Spleen (tissue), 11 donors: Measurements from ENCODE around the gene ADD2. TPM values are rescaled to one million over a fixed set of nuclear protein-coding genes. Genes with fewer than 3 reads are reported as not detected.

Source experiments
- DNase-seq: peaks from one replicate; pipeline ENCODE4 v3.0.0-alpha.2; 2020
- H3K27ac ChIP-seq, 8 donors: fragments of 200-600 bp; sonication (generic) in 7 of 8; 1 replicate in 4 of 8; 2 replicates in 4 of 8; pipeline versions ENCODE4 v1.5.0 to v1.8.0; 2016 to 2021; ENCODE audit warnings: inconsistent platforms in 4 of 8, mild to moderate bottlenecking in 4 of 8, moderate library complexity in 1 of 8
- H3K27me3 ChIP-seq, 7 donors: fragments of 200-600 bp; sonication (generic) in 6 of 7; replicated peaks in 1 of 7; 1 replicate in 4 of 7; 2 replicates in 3 of 7; pipeline versions ENCODE4 v1.5.0 to v1.8.0; 2016 to 2021; ENCODE audit warnings: inconsistent platforms in 3 of 7, mild to moderate bottlenecking in 1 of 7
- H3K36me3 ChIP-seq, 6 donors: fragments of 200-600 bp; sonication (generic) in 5 of 6; 1 replicate in 4 of 6; 2 replicates in 2 of 6; pipeline versions ENCODE4 v1.5.0 to v1.8.0; 2016 to 2021; ENCODE audit warnings: inconsistent platforms in 2 of 6
- H3K4me1 ChIP-seq, 6 donors: fragments of 200-600 bp; sonication (generic) in 5 of 6; 1 replicate in 3 of 6; 2 replicates in 3 of 6; pipeline versions ENCODE4 v1.5.0 to v1.8.0; 2016 to 2021; ENCODE audit warnings: inconsistent platforms in 3 of 6
- H3K4me3 ChIP-seq, 8 donors: fragments of 200-600 bp; sonication (generic) in 7 of 8; 1 replicate in 4 of 8; 2 replicates in 4 of 8; pipeline versions ENCODE4 v1.5.0 to v1.8.0; 2016 to 2021; ENCODE audit warnings: inconsistent platforms in 4 of 8, mild to moderate bottlenecking in 4 of 8, moderate library complexity in 2 of 8
- H3K9me3 ChIP-seq, 8 donors: fragments of 200-600 bp; sonication (generic) in 7 of 8; 1 replicate in 4 of 8; 2 replicates in 4 of 8; pipeline versions ENCODE4 v1.5.0 to v1.8.0; 2016 to 2021; ENCODE audit warnings: inconsistent platforms in 4 of 8
- CTCF ChIP-seq, 11 experiments: fragments of 200-600 bp in 7 of 11; fragments of 450-650 bp in 4 of 11; sonication (generic) in 4 of 11; IDR thresholded peaks in 8 of 11; conservative IDR thresholded peaks in 3 of 11; 1 replicate in 7 of 11; 2 replicates in 4 of 11; pipeline versions ENCODE4 v1.4.0 to v1.8.0; 2016 to 2021; ENCODE audit warnings: antibody characterized with exemption in 11 of 11, inconsistent platforms in 4 of 11, mild to moderate bottlenecking in 1 of 11
- POLR2A ChIP-seq, 3 donors: fragments of 450-650 bp; IDR thresholded peaks; one replicate each; pipeline ENCODE4 v1.5.1; 2017; ENCODE audit warnings: antibody characterized with exemption in 3 of 3, mild to moderate bottlenecking in 1 of 3
- POLR2AphosphoS5 ChIP-seq, 3 donors: sonication (generic); formaldehyde crosslinking; IDR thresholded peaks; one replicate each; pipeline ENCODE4 v1.5.1; 2017; ENCODE audit warnings: antibody characterized with exemption in 3 of 3
- WGBS, 5 donors: extraction: QIAGEN DNeasy Blood & Tissue Kit in 3 of 5; methylation state at CpG; one replicate each; pipeline versions ENCODE4 v1.1.5 to v1.1.7; 2013 to 2018; 5-methylcytosine and 5-hydroxymethylcytosine counted together
- intact Hi-C: fragments of 100-400 bp; cut with DNase I; formaldehyde crosslinking; loops from one replicate; pipeline ENCODE4 v1.15.0; 2023; ENCODE audit warnings: low total_unique reads
- polyA plus RNA-seq, 3 donors: library from polyadenylated mRNA; stranded (reverse); fragments of 200-250 nt; gene quantifications; one replicate each; pipeline ENCODE4 v1.2.1, GENCODE V29; 2013
- total RNA-seq, 7 donors: library from RNA; depleted of rRNA in 3 of 7; stranded (reverse); fragments of >200 nt in 3 of 7; fragmentation: NEBNext Ultra II Directional in 4 of 7; extraction: Animal tissue kit (Norgen Biotek cat#: 25700) in 4 of 7; gene quantifications; one replicate each; pipeline versions ENCODE4 v1.1.0 to v1.2.1, GENCODE V29; 2016 to 2021
- donor health status: healthy with polysubstance abuse.
- donor health status: DM: no; HTN: no; CAD: no; lungs with moderate emphysema.
- donor health status: DM: no; HTN: no; CAD: no.
- donor health status: Bipolar disorder and iron deficiency.
- donor health status: healthy.
- donor health status: DM: no; HTN: no; CAD: no.
- donor health status: DM: yes; HTN: yes; CAD: no.

ADD2 gene
- total and polyA plus RNA-seq, 10 donors: 0.47 to 7.1 (median 3.8) TPM

- no peaks in the 10 kb centered on the region for H3K4me1 ChIP-seq
- no peaks in the 10 kb centered on the region for H3K36me3 ChIP-seq
- no peak overlapping the region for H3K4me3 ChIP-seq
- TF ChIP-seq CTCF (IDR thresholded peaks at IDR 0.05 in 8 of 11, conservative IDR thresholded peaks at IDR 0.05 in 3 of 11) (no peak), POLR2A (IDR thresholded peaks at IDR 0.05) (no peak), POLR2AphosphoS5 (IDR thresholded peaks at IDR 0.05) (no peak)
- DNase-seq: no peak
- H3K27me3 ChIP-seq: peaks cover 0 to 32% (median 3%) of the 10 kb centered on the region in 7 donors
- intact Hi-C loops: no loop called here
- no peak overlapping the region for H3K27ac ChIP-seq
- peaks cover 0 to 11% (median 0%) of the 10 kb centered on the region in 8 donors for H3K9me3 ChIP-seq
These were observed 117.0 kb downstream of the ADD2 start for GRCh38 chr2:70651014-70651413.

GRCh38 chr2:70648961-70649360 is 119.0 kb downstream of the ADD2 start:
- WGBS, 5 donors: 86 to 94% (median 92%) methylated on average over 3 of the region's 3 CpGs
- no peaks in the 10 kb centered on the region for H3K4me1 ChIP-seq
- DNase-seq: no peak
- TF ChIP-seq POLR2AphosphoS5 (IDR thresholded peaks at IDR 0.05): no peak
- no peak for TF ChIP-seq POLR2A (IDR thresholded peaks at IDR 0.05)
- no peak for TF ChIP-seq CTCF (IDR thresholded peaks at IDR 0.05 in 8 of 11, conservative IDR thresholded peaks at IDR 0.05 in 3 of 11)
- H3K4me3 ChIP-seq: no peak overlapping the region
- H3K36me3 ChIP-seq: no peaks in the 10 kb centered on the region
- intact Hi-C loops: no loop called here
- H3K9me3 ChIP-seq: peaks cover 0 to 11% (median 0%) of the 10 kb centered on the region in 8 donors
- H3K27ac ChIP-seq: no peak overlapping the region
- peaks cover 0 to 14% (median 0%) of the 10 kb centered on the region in 7 donors for H3K27me3 ChIP-seq

GRCh38 chr2:70647873-70648481 is 120.0 kb downstream of the ADD2 start:
- no peak for TF ChIP-seq POLR2AphosphoS5 (IDR thresholded peaks at IDR 0.05)
- TF ChIP-seq CTCF (IDR thresholded peaks at IDR 0.05 in 8 of 11, conservative IDR thresholded peaks at IDR 0.05 in 3 of 11): peak; percentile 74 to 89 (median 86)
- H3K27me3 ChIP-seq: peaks cover 0 to 13% (median 0%) of the 10 kb centered on the region in 7 donors
- 3 to 6% (median 4%) methylated on average over 9 of the region's 9 CpGs for WGBS, 5 donors
- H3K36me3 ChIP-seq: no peaks in the 10 kb centered on the region
- H3K9me3 ChIP-seq: peaks cover 0 to 11% (median 0%) of the 10 kb centered on the region in 8 donors
- DNase-seq: no peak
- intact Hi-C loops: no loop called here
- H3K27ac ChIP-seq: no peak overlapping the region
- H3K4me1 ChIP-seq: no peaks in the 10 kb centered on the region
- no peak overlapping the region for H3K4me3 ChIP-seq

- Histone ChIP-seq H3K9me3 (peaks cover 0 to 2% (median 0%) of the 10 kb centered on the region in 8 donors), H3K27ac (no peak overlapping the region), H3K27me3 (peaks cover 0 to 14% (median 0%) of the 10 kb centered on the region in 7 donors), H3K4me3 (no peak overlapping the region), H3K36me3 (no peaks in the 10 kb centered on the region), H3K4me1 (no peaks in the 10 kb centered on the region)
- intact Hi-C loops: no loop called here
- WGBS, 5 donors: 61 to 84% (median 72%) methylated on average over 5 of the region's 5 CpGs
- TF ChIP-seq POLR2AphosphoS5 (IDR thresholded peaks at IDR 0.05) (no peak), POLR2A (IDR thresholded peaks at IDR 0.05) (no peak), CTCF (IDR thresholded peaks at IDR 0.05 in 8 of 11, conservative IDR thresholded peaks at IDR 0.05 in 3 of 11) (no peak)
- DNase-seq: no peak
These were observed 121.6 kb downstream of the ADD2 start for GRCh38 chr2:70646420-70646818.
